Measurements from ENCODE around the gene GCNT3.
A peak's percentile ranks its signal among the peaks of the same experiment; 100 is the strongest.

Gene GCNT3

DNA sequence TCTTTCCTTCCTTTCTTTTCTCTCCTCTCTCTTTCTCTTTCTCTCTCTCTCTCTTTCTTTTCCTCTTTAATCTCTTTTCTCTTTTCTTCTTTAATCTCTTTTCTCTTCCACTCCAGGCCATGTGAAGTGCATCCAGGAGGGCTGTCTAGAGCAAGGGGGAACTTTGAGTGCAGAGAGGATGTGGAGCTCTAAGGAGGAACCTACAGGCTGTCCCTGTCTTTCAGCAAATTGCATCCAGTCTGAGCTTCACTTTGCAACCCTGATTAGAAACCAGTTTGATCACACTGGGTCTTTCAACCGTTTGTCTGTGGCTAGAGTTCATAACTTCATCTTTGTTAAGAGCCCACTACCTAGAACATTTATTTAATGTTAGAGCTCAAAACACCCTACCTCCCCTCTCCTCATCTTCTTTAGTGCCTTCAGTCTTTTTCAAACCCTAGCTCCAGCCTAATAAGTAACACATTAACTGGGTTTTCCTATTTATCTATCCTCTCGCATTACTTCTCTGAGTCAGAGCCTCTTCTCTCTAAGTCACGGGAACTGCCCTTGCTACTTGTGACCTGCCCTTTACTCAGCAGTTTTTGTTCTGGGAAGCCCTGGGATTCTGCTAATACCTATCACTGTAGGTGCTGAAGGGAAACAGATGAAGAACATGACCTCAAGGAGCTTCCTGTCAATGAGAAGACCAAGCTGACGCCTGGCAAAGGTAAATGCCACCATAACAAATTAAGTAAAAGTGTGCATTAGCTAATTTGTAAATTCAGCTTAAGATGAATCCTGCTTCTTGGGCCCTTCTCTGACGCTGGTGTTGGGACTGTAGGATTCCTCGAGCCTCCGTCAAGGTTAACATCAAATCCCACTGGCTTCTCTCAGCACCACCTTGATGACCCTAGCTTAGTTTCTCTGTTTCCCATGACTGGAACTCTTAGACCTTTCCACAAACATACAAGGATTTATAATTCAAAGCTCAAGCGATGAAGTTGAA is at the start of gene GCNT3:
Gene GCNT3, plus strand, starts transcription at position 508 of the 985 bp plus-strand sequence. CDS start 6,456 bp downstream, outside the sequence.
- DNase-seq (ENCODE audit: low spot score): no peak

DNA sequence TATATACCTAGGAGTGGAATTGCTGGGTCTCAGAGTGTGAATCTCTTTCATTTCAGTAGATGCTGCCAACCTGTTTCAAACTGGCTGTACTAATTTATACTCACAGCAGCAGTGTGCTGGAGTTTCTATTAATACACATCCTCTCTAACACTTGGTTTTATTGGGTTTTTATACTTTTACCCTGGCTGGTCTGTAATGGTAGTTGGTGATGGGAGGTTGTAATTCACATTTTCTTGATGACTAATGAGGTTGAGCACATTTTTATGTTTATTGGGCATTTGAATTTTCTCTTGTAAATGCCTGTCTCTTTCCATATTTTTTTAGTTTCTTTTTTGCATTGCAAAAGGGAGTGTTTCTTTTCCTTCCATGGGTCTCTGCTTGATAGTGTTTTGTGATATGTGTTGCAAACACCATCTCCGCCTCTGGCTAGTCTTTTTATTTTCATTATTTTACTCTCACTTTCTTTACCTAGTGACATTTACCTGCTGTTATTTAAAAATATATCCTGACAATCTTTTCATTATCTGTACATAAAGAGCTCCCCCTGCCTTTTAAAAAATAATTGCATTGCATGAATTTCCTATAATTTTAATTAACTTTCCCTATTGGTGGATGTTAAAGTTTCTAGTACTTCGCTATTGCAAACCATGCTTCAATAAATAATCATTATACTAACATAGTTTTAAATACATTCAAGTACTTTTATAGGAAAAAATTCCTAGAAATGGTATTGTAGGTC is 49.0 kb upstream of the GCNT3 start:
- DNase-seq (ENCODE audit: low spot score): no peak

- no peak for DNase-seq (ENCODE audit: low spot score)
Observed at GRCh38 chr15:59565299-59565698, 46.3 kb upstream of the GCNT3 start.

GRCh38 chr15:59567324-59567723 is 44.3 kb upstream of the GCNT3 start:
- no peak for DNase-seq (ENCODE audit: low spot score)

DNA sequence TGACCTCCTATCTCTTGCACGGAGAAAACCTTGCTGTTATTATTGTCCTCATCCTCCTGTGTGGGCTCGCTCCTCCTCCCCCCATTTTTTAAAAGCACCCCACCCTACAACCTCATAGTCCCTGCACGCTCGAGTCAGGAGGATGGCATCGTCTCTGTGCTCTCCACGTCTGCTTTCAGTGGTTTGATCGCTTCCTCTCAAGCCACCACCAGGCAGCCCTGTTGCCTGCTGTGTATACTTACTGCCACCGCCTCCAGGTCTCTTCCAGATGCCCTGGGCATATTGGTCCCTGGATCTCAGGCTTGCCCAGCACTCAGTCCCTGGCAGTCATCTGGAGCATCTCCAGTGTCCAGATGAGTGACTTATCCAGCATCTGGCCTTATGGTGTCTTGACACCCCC is 42.1 kb upstream of the GCNT3 start:
- DNase-seq (ENCODE audit: low spot score): no peak

GRCh38 chr15:59570315-59570714 is 41.3 kb upstream of the GCNT3 start:
- DNase-seq (ENCODE audit: low spot score): no peak

DNA sequence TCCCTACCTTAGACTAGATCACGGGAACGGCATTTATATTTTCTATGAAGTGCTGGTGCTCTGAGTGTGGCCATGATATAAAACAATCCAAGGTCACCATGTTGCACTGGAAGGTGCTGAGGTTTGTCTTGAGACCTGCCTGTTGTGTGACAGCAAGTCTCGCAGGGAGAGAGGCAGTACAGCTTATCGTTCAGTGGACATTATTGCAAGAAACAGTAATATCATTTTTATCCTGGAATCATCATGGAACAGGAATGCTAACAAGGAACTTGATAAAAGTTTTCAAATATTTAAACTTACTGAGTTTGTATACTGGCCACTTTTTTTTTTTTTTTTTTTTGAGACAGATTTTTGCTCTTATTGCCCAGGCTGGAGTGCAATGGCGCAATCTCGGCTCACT is 40.0 kb upstream of the GCNT3 start:
- DNase-seq (ENCODE audit: low spot score): no peak

DNA sequence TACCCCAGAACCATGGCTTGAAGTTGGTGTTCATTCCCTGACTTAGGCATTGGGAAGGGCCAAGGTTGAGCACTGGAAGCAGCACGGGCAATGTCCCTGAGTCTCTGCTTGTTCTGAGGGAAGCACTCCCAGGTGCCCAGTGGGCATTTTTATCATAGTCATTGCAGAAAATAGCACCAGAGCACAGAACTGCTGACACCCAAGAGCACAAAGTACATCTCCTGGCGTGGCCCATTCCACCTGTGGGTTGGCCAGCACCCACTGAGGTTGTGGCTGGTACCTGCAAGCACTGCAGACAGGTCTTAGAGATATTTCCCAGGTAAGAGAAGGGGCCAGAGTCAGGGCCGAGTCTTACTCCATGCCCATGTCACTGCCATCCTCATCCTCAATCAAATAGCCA is 28.5 kb upstream of the GCNT3 start:
- DNase-seq (ENCODE audit: low spot score): no peak

DNA sequence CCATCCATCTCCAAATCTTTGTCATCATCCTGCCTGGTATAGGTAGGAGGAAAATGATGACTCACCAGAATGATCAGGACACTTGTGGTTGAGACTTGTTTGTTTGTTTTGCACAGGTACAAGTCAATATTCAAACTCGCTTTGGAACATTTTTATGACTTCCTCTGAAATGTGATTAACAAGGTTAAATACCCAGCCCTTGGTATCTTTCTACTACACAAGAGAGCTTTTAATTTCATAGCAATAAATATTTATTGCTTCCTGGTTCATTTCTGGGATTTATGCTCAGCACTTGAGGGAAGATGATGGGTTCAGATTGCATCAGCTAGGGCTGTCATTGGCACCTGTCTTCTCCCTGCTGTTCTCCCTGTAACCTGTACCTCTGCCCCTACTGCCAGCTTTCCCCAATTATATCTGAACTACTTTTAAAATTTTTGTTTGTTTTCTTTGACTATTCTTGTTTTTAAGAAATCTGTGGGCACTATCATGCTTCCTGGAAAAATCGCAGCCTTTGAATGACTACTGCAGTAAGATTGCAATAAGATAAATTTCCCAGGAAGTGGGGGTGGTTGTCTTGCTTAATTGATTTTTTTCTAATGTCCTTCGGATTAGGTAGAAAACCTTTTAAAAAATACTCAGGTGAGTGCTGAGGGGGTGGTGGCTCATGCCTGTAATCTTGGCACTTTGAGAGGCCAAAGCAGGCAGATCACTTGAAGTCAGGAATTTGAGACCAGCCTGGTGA is 24.3 kb upstream of the GCNT3 start:
- no peak for DNase-seq (ENCODE audit: low spot score)

DNA sequence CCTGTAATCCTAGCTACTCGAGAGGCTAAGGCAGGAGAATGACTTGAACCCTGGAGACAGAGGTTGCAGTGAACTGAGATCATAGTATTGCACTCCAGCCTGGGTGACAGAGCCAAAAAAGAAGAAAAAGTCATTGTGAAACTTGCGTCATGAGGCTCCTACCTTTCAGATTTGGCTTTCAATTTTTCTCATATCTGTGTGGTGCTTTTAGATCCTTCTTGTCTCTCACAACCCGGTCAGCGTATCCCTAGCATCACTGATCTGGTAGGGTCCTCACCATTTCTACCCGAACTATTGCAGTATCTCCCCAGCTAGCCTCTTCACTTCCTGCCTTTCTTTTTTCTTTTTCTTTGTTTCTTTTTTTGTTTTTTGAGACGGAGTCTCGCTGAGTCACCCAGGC is 21.6 kb upstream of the GCNT3 start:
- DNase-seq (ENCODE audit: low spot score): no peak

GRCh38 chr15:59591356-59591755 is 20.2 kb upstream of the GCNT3 start:
- no peak for DNase-seq (ENCODE audit: low spot score)

DNA sequence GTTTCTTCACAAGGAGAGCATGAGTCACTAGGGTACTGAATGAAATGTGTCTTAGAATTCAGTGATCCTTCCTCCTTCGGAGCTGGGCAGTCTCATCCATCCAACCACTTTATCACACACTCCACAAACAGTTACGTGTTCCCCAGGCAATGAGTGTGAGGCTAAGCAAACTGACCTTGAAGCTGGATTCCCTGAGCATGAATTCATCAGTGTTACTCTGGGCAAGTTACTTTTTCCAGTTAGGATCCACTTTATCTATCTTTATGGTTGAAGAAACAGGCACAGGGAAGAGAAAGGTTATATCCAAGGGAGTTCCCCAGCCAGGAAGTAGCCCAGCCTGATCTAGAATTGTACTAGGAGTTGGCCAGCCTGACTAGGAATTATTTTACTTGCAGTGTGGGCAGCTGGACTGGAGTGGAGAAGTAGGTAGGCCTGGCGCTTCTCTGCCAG is 17.1 kb upstream of the GCNT3 start:
- peak; percentile 31 for DNase-seq (ENCODE audit: low spot score)

DNA sequence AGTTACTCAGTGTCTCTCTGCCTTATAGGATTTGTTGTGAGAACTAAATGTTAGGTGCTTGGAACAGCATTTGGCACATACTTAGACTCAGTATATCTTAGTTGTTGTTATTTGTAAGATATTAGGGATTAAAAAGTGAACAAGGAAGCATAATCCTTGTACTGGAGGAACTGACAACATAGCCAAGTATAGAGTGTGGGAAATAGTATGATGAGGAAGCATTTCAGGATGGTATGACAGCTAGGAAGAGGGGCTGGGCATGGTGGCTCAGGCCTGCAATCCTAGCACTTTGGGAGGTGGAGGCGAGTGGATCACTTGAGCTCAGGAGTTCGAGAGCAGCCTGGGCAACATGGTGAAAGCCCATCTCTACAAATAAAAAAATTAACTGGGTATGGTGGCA is 16.6 kb upstream of the GCNT3 start:
- no peak for DNase-seq (ENCODE audit: low spot score)

DNA sequence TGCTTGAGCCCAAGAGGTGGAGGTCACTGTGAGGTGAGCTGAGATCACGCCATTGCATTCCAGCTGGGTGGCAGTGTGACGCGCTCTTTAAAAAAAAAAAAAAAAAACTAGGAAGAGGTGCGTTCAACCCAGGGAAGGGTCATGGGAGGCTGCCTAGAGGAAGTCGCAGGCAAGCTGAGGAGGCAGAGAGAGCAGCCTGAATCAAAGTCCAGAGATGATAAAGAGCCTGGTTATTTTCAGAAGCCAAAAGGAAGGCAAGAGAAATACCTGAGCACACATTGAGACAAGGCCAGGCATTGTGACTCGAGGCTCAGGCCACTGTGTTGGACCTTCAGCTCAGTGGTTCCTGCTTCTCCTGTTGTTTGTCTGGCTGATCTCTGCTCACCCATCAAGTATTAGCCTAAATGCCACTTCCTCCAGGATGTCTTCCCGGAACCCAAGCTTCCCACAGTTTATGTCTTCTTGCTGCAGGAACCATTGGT is 16.1 kb upstream of the GCNT3 start:
- no peak for DNase-seq (ENCODE audit: low spot score)

- no peak for DNase-seq (ENCODE audit: low spot score)
Observed at GRCh38 chr15:59596640-59597039, 14.9 kb upstream of the GCNT3 start.

DNA sequence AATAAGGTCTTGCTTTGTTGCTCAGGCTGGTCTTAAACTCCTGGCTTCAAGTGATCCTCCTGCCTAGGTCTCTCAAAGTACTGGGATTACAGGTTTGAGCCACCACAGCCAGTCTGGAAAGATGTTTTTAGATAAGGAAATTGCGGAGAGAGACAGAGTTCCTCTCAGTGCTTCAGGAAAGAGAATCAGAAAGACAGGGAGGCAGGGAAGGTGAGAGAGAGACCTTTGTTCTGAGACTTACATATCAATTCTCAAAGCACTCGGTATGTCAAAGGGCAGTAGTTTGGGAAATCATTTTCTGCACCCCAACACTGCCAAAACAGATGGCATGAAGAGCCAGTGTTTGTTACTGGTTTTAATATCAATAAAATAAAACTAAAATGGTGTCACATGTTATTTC is 13.1 kb upstream of the GCNT3 start:
- DNase-seq (ENCODE audit: low spot score): no peak

DNA sequence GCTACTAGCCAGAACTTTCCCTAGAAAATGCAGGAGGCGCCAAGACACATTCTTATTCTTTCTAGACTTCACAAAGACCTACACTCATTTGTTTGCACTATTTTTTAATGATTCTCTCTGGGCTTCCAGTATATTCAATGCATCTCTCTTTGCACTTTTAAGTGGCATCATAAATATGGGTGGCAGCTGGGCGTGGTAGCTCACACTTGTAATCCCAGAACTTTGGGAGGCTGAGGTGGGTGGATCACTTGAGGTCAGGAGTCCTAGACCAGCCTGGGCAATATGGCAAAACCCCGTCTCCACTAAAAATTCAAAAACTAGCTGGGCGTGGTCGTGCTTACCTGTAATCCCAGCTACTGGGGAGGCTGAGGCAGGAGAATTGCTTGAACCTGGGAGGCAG is 5.6 kb upstream of the GCNT3 start:
- DNase-seq (ENCODE audit: low spot score): no peak

DNA sequence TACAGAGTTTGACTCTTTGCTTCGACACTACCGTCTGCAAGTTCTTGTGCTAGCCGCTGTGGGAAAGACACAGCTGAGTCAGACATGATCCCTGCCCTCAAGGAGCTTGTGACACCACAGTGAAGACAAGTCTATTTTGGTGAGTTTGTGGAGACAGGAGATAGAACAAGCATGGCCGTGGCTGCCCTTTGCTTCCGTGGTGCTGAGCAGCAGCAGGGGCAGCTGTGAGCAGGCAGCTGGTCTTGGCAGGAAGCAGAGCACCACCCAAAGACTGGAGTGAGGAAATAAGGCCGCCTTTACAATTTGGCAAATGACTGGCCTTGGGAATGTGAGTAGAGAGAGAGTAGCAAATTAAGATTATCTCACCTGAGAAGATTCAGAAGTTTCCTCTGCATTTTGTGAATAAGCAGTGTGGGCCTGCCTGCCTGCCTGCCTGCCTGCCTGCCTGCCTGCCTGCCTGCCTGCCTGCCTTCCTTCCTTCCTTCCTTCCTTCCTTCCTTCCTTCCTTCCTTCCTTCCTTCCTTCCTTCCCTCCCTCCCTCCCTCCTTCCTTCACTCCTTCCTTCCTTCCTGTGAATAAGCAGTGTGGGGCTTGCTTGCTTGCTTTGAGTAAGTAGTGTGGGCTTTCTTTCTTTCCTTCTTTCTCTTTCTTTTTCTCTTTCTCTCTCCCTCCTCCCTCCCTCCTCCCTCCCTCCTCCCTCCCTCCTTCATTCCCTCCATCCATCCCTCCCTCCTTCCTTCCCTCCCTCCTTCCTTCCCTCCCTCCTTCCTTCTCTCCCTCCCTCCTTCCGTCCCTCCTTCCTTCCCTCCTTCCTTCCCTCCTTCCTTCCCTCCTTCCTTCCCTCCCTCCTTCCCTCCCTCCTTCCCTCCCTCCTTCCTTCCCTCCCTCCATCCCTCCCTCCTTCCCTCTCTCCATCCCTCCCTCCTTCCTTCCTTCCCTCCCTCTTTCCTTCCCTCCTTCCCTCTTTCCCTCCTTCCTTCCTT is 1.6 kb upstream of the GCNT3 start:
- DNase-seq (ENCODE audit: low spot score): no peak

- DNase-seq (ENCODE audit: low spot score): no peak
Observed at GRCh38 chr15:59614153-59614552, 2.6 kb downstream of the GCNT3 start.

- DNase-seq (ENCODE audit: low spot score): no peak
Observed at GRCh38 chr15:59615661-59616060, 4.1 kb downstream of the GCNT3 start.

GRCh38 chr15:59616379-59616778 is 4.8 kb downstream of the GCNT3 start:
- no peak for DNase-seq (ENCODE audit: low spot score)
